ENCODE results near the gene MYCBP. TPM values are rescaled to one million over a fixed set of nuclear protein-coding genes. Genes with fewer than 3 reads are reported as not detected.

MYCBP gene
- total and polyA plus RNA-seq, 2 of the 13 experiments (the other 11 are each of a cell fraction or from before 2014, with no cell fraction given) = 11.4 to 30.4 TPM

DNA sequence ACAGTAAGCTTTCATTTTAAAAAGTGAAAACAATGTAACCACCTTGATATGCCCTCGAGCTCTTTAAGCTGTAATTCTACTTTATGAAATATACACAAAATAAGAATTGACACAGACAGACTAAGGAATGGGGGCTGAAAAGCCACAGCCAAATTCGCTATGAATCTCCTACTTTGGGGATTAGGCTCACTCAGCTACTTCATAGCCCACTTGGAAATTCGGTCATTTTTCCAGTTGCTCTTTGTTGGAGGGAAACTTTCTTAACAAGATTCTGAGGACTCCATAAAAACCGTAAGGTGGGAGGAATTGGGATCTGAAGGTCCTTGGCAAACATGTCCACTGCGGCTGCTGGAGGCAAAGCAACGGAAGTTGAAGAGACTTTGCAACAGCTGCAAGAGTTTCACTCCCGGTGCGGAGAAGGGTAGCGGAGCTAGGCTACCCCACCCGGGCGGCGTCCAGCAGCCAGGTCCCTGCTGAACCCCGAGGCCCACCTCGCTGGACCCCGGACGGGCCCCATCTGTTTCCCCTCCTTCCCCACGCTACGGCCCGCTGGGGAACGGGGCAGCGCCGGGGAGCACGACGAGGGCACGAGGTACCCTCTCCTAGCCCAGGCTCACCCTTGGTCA is 634 bp downstream of the MYCBP start:
- H3K4me3 ChIP-seq (replicated peaks in 1 of 3; ENCODE audit: insufficient read depth in 1 of 3, low read depth in 2 of 3, low read length in 3 of 3) = peak overlapping the region; percentile 70 to 94 (median 77)
- in situ Hi-C loops (cut with HindIII; ENCODE audit: extremely low pct_ligation_motif_present, low pct_unique_long_range_greater_than_20kb) = no loop called here
- intact Hi-C loops (cut with micrococcal nuclease; ENCODE audit: unreplicated experiment) = loop anchor here (5.0 kb wide), 2 partner anchors 120 to 155 kb away; partner anchors contain the start of genes AKIRIN1 and NDUFS5
- CTCF ChIA-PET (ENCODE audit: low intra/inter-chr PET ratio, low total read pairs) = no interaction called here
- H2AFZ ChIP-seq (ENCODE audit: low read length) = no peak overlapping the region
- peaks cover 36% of the 10 kb centered on the region for H3K4me1 ChIP-seq (ENCODE audit: insufficient read depth, low read length)
- POLR2A ChIA-PET = interaction anchor here (0.6 to 1.3 kb wide), 8 partner anchors 9 to 379 kb away, joined by 3 to 9 read pairs (median 3); partner anchors contain the start of gene RRAGC
- 15% methylated on average over 4 of the region's 25 CpGs for WGBS (ENCODE audit: low lambda C conversion rate)
- H3K4me2 ChIP-seq (ENCODE audit: low read depth, low read length) = peak overlapping the region; percentile 87
- no peaks in the 10 kb centered on the region for H4K20me1 ChIP-seq (ENCODE audit: insufficient read depth, low read length)
- no peak for DNase-seq (ENCODE audit: low spot score)
- no peaks in the 10 kb centered on the region for H3K36me3 ChIP-seq (replicated peaks in 1 of 2; ENCODE audit: control insufficient read depth in 1 of 2, insufficient read depth in 2 of 2, low read length in 2 of 2)
- H3K79me2 ChIP-seq (ENCODE audit: insufficient read depth, low read length) = peaks cover 30% of the 10 kb centered on the region
- no peaks in the 10 kb centered on the region for H3K9me3 ChIP-seq (ENCODE audit: low read length)
- ATAC-seq = peak; percentile 31
- H3K27ac ChIP-seq (ENCODE audit: extremely low read length, insufficient read depth, low read length) = peak overlapping the region; percentile 49
- H3K27me3 ChIP-seq (ENCODE audit: control insufficient read depth in 1 of 2, insufficient read depth in 2 of 2, low read length in 2 of 2) = no peaks in the 10 kb centered on the region
- peak overlapping the region; percentile 74 for H3K9ac ChIP-seq (ENCODE audit: insufficient read depth, low read depth, low read length)
- FAIRE-seq = no peak
- BruUV-seq (replicated peaks) = no TSS peak
- peak; percentile 62; the same call in 1 of the 2 replicates for TF ChIP-seq SNAI1 (CRISPR knock-in tag; IDR thresholded peaks at IDR 0.05; ENCODE audit: borderline replicate concordance)
- TF ChIP-seq ZNF790 (CRISPR knock-in tag; IDR thresholded peaks at IDR 0.05; ENCODE audit: borderline replicate concordance) = peak; percentile 43; the same call in 1 of the 2 replicates
- TF ChIP-seq, protein P1, sequence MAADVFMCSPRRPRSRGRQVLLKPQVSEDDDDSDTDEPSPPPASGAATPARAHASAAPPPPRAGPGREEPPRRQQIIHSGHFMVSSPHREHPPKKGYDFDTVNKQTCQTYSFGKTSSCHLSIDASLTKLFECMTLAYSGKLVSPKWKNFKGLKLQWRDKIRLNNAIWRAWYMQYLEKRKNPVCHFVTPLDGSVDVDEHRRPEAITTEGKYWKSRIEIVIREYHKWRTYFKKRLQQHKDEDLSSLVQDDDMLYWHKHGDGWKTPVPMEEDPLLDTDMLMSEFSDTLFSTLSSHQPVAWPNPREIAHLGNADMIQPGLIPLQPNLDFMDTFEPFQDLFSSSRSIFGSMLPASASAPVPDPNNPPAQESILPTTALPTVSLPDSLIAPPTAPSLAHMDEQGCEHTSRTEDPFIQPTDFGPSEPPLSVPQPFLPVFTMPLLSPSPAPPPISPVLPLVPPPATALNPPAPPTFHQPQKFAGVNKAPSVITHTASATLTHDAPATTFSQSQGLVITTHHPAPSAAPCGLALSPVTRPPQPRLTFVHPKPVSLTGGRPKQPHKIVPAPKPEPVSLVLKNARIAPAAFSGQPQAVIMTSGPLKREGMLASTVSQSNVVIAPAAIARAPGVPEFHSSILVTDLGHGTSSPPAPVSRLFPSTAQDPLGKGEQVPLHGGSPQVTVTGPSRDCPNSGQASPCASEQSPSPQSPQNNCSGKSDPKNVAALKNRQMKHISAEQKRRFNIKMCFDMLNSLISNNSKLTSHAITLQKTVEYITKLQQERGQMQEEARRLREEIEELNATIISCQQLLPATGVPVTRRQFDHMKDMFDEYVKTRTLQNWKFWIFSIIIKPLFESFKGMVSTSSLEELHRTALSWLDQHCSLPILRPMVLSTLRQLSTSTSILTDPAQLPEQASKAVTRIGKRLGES (CRISPR knock-in tag; IDR thresholded peaks at IDR 0.05; ENCODE audit: borderline replicate concordance) = 0 out of 2 replicates have a peak, but pooled peaks have one; percentile 24
- peak; percentile 37; the same call in 1 of the 2 replicates for TF ChIP-seq ZNF709 (CRISPR knock-in tag; IDR thresholded peaks at IDR 0.05)
- no peak for TF ChIP-seq NR2F2 (IDR thresholded peaks at IDR 0.05; ENCODE audit: borderline replicate concordance, low read depth)
- peak; percentile 26 for TF ChIP-seq ZNF781 (CRISPR knock-in tag; IDR thresholded peaks at IDR 0.05; ENCODE audit: borderline replicate concordance, not compliant biosample characterization)
- TF ChIP-seq EHMT2 (IDR thresholded peaks at IDR 0.05; ENCODE audit: borderline replicate concordance, low read depth, low read length) = no peak
- TF ChIP-seq, protein P2, sequence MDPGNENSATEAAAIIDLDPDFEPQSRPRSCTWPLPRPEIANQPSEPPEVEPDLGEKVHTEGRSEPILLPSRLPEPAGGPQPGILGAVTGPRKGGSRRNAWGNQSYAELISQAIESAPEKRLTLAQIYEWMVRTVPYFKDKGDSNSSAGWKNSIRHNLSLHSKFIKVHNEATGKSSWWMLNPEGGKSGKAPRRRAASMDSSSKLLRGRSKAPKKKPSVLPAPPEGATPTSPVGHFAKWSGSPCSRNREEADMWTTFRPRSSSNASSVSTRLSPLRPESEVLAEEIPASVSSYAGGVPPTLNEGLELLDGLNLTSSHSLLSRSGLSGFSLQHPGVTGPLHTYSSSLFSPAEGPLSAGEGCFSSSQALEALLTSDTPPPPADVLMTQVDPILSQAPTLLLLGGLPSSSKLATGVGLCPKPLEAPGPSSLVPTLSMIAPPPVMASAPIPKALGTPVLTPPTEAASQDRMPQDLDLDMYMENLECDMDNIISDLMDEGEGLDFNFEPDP (CRISPR knock-in tag; conservative IDR thresholded peaks at IDR 0.05) = 0 out of 2 replicates have a peak, but pooled peaks have one; percentile 20
- TF ChIP-seq ISL2 (CRISPR knock-in tag; IDR thresholded peaks at IDR 0.05) = 0 out of 2 replicates have a peak, but pooled peaks have one; percentile 8
- TF ChIP-seq, protein P3, sequence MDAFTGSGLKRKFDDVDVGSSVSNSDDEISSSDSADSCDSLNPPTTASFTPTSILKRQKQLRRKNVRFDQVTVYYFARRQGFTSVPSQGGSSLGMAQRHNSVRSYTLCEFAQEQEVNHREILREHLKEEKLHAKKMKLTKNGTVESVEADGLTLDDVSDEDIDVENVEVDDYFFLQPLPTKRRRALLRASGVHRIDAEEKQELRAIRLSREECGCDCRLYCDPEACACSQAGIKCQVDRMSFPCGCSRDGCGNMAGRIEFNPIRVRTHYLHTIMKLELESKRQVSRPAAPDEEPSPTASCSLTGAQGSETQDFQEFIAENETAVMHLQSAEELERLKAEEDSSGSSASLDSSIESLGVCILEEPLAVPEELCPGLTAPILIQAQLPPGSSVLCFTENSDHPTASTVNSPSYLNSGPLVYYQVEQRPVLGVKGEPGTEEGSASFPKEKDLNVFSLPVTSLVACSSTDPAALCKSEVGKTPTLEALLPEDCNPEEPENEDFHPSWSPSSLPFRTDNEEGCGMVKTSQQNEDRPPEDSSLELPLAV (CRISPR knock-in tag; conservative IDR thresholded peaks at IDR 0.05; ENCODE audit: low read depth) = no peak
- TF ChIP-seq ETV5 (CRISPR knock-in tag; IDR thresholded peaks at IDR 0.05; ENCODE audit: borderline replicate concordance) = 0 out of 2 replicates have a peak, but pooled peaks have one; percentile 16
- TF ChIP-seq GABPA (IDR thresholded peaks at IDR 0.05; ENCODE audit: low read depth, low read length) = no peak
- TF ChIP-seq GABPA (CRISPR knock-in tag; IDR thresholded peaks at IDR 0.05; ENCODE audit: low read depth) = peak; percentile 26; the same call in 1 of the 2 replicates
- TF ChIP-seq, protein P4, sequence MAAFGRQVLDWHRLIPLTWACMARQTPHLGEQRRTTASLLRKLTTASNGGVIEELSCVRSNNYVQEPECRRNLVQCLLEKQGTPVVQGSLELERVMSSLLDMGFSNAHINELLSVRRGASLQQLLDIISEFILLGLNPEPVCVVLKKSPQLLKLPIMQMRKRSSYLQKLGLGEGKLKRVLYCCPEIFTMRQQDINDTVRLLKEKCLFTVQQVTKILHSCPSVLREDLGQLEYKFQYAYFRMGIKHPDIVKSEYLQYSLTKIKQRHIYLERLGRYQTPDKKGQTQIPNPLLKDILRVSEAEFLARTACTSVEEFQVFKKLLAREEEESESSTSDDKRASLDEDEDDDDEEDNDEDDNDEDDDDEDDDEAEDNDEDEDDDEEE (CRISPR knock-in tag; IDR thresholded peaks at IDR 0.05) = 0 out of 2 replicates have a peak, but pooled peaks have one; percentile 64
- 0 out of 2 replicates have a peak, but pooled peaks have one; percentile 45 for TF ChIP-seq ZNF616 (CRISPR knock-in tag; IDR thresholded peaks at IDR 0.05; ENCODE audit: low read depth)
- TF ChIP-seq ZNF263 (CRISPR knock-in tag; IDR thresholded peaks at IDR 0.05) = no peak

Data from HepG2 (cell line).